NCI-H82 treated with DMSO at 0.1 percent for 48 hours (cell line): Measurements from ENCODE around the gene TMC8.
"Not testable (repeated sequence)": the region's sequence is repeated elsewhere in the genome, so short reads cannot be mapped to it uniquely, and the experiment has no call there.

Experiments
- DNase-seq: peaks from one replicate; lab custom pipeline; 2025; ENCODE audit not compliant: unreplicated experiment; lab: John Stamatoyannopoulos, UW

The TMC8 gene

GRCh38 chr17:78108726-78109488 lies 21.7 kb upstream of the TMC8 start:
- no peak for DNase-seq

DNA sequence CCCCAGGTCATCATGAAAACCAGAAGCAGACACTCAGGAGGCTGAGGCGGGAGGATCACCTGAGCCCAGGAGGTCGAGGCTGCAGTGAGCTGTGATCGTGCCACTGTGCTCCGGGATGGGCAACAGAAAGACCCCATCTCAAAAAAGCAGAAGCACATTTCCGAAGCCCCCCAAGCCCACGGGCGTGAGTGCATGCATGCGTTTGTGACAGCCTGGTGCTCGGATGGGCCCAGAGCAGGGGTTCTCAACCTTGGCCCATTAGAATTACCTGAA lies 21.1 kb upstream of the TMC8 start:
- DNase-seq = no peak

DNA sequence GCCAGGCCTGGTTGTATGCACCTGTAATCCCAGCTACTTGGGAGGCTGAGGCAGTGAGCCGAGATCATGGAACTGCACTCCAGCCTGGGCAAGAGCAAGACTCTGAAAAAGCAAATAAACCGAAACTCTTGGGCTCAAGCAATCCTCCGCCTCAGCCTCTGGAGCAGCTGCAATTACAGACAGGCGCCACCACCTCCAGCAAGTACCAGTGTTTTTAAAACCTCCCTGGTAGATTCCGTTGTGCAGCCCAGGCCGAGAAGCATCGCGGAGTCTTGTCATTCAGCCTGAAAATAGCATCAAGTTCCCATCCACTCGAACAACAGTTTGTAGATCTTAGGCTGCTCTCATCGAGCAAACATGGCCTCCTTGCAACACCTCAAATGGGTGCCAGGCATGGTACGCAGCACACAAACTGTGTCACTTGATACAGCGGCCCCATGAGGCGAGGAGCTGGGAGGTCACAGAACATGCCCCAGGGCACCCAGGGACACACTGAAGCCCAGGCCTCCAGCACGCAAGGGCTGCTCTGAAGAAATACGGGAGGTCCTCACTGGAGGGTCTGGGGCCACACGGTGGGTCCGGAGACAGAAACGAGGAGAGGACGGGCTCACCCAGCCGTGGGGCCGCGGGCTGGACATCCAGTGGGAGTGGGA lies 20.1 kb upstream of the TMC8 start:
- DNase-seq = no peak

GRCh38 chr17:78111016-78111726 lies 19.4 kb upstream of the TMC8 start:
- DNase-seq = no peak

DNA sequence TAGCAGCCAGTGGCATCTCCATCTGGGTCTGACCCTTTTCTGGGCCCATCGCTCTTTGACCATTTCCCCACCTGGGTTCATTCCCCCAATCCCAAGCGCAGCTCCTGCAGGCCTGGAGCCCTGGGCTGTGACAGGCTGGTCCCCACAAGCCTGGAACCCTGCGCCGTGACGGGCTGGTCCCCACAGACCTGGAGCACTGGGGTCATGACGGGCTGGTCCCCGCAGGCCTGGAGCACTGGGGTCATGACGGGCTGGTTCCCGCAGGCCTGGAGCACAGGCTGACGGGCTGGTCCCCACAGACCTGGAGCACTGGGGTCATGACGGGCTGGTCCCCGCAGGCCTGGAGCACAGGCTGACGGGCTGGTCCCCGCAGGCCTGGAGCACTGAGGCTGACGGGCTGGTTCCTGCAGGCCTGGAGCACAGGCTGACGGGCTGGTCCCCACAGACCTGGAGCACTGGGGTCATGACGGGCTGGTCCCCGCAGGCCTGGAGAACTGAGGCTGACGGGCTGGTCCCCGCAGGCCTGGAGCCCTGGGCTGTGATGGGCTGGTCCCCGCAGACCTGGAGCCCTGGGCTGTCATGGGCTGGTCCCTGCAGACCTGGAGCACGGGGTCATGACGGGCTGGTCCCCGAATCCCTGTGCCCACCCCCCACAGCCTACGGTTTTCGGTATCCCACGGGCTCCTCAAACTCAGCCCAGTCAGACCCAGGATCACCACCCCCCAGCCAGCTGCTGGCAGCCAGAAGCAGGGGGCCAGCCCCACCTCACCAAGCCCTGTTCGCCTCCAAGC lies 18.6 kb upstream of the TMC8 start:
- no peak for DNase-seq

DNA sequence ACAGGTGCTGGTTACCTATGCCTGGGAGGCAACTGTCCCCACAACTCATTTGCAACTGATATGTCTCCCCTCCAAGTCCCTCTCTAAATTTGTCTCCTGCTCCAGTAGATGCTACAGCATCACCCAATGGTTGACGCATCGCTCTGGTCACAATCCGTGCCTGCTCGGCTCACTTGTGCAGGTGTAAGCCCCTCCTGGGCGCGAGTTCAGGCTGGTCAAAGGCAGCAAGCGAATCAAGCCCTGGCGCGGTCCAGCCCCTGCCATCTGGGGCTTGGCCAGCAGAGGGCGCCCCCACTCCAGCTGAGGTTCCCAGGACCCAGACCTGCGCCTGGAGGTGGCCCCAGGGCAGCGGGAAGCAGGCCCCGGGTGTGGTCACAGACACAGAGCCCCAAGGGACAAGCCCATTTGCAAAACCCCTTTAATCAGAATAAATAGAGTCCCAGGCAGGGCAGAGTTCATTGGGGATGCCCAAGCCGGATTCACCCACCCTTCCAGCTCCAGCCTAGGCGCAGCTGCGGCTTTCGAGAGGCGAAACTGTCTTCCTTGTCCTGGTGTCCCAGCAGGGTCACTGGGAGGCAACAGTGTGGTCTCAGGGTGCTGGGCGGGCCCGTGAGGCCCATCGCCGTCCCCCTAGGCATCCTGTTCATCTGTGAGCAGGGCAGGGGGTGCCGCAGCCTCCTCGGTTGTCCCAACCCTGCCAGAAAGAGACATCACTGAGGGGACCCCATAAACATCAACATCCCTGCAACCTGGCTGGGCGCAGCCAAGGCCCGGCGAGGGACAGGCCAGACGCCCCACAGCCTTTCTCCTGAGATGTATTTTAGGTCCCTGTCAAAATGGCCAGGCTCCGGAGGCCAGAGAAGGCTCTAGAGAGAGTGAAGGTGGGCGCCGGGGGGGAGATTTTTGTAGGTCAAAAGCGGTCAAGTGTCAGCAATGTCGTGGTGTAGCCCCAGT lies 17.8 kb upstream of the TMC8 start:
- peak; percentile 13 for DNase-seq

- DNase-seq = no peak
Measured at GRCh38 chr17:78113804-78114785, 16.5 kb upstream of the TMC8 start.

DNA sequence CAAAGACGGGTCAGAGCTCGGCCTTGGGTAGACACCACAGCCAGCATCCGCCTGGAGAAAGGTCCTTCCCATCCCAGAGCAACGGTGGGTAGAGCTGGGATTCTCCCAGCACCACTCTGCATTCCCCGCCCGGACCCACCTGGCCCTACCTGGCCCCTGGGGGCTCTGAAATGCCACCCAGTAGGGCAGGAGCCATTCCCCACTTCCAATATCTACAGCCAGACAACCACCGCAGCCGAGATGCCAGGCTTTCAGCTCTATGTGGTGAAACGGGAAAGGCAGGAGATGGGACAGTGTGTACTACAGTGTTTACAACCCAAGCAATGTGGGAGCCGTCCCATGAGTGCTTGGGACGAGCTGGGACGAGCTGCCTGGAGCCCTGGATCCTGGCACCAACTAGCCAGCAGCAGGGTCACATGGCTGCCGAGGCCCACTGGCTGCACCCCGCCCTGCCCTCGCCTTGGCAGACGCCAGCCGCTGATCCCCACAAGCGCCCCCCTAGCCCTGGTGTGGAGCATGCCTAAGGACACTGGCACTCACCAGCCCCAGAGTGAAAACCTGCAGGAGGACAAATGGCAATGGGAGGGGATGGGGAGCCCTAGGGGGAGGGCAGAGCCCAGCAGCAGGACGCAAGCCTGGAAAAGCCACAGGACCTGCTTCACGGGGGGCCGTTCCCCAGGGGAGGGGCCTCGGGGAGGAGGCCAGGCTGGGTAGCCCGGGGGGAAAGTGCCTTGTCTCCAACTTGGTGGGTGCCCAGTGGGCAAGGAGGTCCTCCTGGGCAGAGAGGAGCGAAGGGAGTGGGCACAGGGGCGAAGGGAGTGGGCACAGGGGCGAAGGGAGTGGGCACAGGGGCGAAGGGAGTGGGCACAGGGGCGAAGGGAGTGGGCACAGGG lies 15.5 kb upstream of the TMC8 start:
- no peak for DNase-seq

DNA sequence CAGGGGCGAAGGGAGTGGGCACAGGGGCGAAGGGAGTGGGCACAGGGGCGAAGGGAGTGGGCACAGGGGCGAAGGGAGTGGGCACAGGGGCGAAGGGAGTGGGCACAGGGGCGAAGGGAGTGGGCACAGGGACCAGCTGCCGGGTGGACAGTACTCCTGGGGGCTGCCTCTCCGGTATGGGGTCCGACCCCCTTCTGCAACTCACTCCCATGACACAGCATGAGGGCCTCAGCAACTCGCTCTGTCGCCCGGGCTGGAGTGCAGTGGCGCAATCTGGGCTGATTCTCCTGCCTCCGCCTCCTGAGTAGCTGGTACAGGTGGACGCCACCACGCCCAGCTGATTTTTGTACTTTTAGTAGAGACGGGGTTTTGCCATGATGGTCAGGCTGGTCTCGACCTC lies 14.8 kb upstream of the TMC8 start:
- not testable (repeated sequence) for DNase-seq

DNA sequence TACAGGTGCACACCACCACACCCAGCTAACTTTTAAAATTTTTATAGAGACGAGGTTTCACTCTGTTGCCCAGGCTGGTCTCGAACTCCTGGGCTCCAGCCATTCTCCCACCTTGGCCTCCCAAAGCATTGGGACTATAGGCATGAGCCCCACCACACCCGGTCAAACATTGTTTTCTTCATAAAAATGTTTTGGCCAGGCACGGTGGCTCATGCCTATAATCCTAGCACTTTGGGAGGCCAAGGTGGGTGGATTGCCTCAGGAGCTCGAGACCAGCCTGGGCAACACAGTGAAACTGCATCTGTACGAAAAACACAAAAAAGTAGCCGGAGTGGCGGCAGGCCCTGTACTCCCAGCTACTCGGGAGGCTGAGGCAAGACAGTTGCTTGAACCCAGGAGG lies 14.2 kb upstream of the TMC8 start:
- no peak for DNase-seq

DNA sequence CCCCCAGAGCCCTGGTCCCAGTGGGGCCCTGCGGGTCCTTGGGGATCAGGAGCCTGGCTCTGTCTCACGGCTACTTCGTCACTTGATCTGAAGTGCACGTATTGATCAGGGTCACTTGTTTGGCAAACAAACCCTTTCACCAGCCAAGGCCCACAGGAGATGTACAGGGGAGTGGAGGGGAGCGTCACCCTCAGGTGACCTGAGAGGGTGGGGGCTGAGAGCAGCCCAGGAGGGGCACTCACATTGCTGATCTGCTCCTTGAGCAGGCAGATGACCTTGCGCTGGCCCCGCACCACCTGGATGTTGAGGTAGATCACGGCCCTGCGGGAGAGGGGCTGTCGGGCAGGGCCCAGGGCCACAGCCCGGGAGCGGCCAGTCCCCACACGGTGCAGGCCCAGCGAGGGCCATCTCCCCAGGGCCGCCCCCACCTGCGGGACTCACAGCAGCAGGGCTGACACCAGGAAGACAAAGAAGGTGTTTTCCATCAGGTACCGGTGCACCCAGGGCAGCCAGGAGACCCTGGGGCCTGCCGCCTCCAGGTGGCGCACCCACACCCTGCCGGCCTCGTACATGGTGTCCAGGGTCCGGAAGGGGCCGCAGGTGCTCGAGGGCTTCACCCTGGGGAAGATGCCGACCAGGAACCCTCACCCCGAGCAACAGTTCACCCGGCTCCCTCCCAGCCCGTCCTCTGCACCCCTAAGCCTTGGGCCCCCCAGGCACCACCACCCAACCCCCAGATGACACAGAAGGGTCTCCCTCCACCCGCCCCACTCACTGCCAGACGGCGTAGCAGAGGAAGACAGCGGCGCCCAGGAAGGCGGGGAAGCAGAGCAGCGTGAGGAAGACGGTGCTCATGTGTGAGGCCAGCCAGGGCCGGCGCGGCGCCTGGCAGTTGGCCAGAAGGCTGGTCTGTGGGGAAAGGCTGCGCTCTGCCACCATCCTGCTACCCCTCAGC lies 13.3 kb upstream of the TMC8 start:
- DNase-seq = no peak

DNA sequence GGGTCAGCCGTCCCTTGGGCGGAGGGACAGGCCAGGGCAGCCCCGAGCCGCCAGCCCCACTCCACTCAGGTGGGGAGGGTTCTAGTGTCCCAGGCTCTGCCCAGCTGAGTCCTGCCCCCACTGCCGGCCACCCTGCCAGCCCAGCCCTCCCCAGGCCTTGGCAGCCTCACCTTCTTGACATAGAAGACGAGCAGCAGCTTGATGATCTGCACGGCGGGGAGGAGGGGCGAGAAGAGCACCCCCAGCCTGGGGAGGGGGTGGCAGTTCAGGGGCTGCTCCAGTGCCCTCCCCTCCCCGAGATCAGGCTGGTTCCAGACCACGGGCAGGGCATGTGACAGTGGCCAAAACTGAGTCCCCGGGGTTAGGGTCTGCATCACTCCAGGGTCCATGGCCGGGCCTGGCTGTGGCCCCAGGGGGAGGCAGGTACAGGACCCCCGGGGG lies 11.8 kb upstream of the TMC8 start:
- DNase-seq = no peak

- no peak for DNase-seq
Measured at GRCh38 chr17:78120537-78120936, 10.0 kb upstream of the TMC8 start.

GRCh38 chr17:78120971-78121800 lies 9.4 kb upstream of the TMC8 start:
- no peak for DNase-seq

GRCh38 chr17:78121801-78122215 lies 8.8 kb upstream of the TMC8 start:
- no peak for DNase-seq

- no peak for DNase-seq
Measured at GRCh38 chr17:78122216-78122930, 8.2 kb upstream of the TMC8 start.
